Measurements from ENCODE around the gene KMT2B.
"Not testable (repeated sequence)": the region's sequence is repeated elsewhere in the genome, so short reads cannot be mapped to it uniquely, and the experiment has no call there.

KMT2B gene

DNA sequence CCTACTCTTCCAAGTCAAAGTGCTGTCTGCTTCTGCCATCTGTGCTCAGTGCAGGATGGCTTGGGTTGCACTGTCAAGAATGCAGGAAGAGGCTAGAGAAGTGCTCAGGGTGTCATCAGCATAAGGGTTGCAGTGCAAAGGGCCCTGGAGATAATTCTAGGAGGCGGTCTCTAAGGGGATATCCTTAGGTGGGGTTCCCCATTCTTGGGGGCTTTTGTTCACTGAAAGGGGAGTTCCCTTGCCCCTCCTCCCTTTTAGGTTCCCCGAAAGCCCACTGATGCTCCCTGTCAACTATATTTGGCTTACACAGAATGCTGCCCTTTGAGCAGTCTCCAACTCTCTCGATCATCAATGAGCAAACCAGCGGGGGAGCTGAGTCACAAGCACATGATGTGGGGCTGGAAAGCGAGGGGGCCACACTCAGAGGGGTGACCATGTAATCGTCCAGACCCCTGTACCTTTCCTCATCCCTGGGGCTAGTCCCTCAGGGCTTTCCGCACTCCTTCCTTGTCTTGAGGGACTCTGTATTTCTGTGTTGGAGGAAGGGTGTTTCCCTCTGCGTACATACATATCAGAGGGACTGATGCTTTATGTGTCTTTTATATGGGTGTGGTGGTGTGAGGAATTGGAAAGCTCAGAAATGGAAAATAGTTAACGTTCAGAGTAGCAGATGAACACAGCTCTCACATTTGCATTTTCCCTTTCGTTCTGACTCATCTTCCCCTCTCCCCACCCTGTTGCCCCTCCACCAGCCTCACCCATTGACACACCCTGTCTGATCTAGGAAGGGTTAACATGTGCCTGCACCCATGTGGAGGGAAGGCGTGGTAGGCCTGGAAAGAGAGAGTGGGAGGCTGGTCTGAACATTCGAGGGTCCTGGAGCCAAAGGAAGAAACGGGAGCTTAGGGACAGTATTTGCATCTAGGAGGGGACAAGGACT lies 6.7 kb upstream of the KMT2B start:
- DNase-seq (ENCODE audit: low read depth in 2 of 2): peak; percentile 58 to 61

GRCh38 chr19:35712567-35713505 lies 5.0 kb upstream of the KMT2B start:
- peak; percentile 81 to 82 for DNase-seq (ENCODE audit: low read depth in 2 of 2)

GRCh38 chr19:35713506-35713850 lies 4.3 kb upstream of the KMT2B start:
- no peak for DNase-seq (ENCODE audit: low read depth in 2 of 2)

- no peak for DNase-seq (ENCODE audit: low read depth in 2 of 2)
Observed at GRCh38 chr19:35713904-35714495, 3.8 kb upstream of the KMT2B start.

- no peak for DNase-seq (ENCODE audit: low read depth in 2 of 2)
Observed at GRCh38 chr19:35714601-35715354, 3.0 kb upstream of the KMT2B start.

DNA sequence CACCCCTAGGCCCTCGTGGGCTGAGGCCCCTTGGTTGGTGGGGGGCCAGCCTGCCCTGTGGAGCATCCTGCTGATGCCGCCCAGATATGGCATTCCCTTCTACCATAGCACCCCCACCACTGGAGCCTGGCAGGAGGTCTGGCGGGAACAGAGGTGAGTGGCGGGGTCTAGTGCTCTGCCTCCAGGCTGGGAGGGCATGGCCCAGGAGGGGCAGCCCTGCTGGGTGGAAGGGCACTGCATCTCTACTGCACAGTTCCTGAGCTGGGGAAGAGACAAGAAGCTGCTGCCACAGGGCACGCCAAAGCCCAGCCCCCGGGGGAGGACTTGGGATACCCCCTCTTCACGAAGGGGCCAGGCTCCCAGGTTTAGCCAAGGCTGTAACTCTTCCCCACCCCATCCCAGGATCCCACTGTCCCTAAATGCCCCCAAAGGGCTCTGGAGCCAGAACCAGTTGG lies 2.4 kb upstream of the KMT2B start:
- no peak for DNase-seq (ENCODE audit: low read depth in 2 of 2)

DNA sequence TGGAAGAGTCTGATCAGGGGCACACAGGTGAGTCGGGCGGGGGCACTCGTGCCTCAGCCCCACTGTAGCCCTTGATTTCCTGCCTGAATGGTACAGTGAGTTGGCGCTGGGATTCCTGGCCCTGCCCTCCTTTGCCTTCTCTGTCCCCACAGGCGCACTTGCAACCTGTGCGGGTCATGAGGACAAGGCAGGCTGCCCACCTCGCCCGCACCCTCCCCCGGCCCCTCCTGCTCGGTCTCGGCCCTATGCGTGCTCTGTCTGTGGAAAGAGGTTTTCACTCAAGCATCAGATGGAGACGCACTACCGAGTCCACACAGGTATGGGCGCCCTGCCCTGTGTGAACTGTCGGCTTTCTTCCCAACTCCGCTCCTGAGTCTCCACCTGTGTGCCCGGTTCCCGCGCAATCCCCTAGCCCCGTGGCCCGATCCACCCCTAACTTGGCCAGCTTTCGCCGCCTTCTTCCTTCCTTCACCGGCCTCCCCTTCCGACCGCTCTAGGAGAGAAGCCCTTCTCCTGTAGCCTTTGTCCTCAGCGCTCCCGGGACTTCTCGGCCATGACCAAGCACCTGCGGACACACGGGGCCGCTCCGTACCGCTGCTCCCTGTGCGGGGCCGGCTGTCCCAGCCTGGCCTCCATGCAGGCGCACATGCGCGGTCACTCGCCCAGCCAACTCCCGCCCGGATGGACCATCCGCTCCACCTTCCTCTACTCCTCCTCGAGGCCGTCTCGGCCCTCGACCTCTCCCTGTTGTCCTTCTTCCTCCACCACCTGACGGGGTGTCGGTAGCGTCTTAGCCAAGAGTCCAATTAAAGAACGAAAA lies 1.6 kb upstream of the KMT2B start:
- no peak for DNase-seq (ENCODE audit: low read depth in 2 of 2)

DNA sequence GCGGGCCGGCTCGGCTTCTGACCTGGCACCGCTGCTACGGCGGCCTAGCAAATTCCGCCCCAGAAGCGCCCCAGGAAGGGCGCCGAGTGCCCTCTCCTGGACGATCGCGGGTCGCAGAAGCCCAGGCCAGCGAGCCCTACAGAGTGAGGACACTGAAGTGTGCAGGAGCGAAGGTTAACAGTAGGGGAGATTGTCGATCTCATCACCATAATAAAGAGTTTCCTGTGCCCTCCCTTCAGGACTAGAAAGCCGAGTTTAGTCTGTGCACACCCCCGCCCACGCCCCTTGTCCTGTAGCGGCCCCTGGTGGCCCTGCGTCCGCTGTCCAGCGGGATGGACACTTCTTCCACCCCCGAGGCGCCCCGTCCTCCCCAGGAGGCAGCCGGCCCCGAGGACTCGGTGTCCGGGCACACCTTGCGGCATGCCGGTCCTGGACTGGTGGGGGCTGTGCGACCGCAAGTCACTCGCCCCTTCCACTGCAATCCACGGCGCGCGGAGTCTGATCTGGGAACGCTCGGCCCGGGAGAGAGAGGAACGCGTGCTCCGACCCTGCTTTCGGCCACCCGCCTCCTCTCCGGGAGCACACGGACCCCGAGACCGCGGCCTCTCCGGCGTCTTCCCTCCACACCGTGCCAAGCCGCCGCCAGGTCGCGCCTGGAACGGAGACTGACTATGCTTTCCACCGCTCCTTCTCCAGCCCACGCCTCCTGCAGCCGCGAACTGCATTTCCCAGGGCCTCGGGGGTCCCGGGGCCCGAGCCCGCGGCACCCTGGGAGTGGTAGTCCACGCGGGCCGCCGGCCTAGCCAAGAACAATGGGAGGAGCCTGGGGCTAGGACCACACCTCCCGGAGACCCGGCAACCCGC lies 770 bp upstream of the KMT2B start:
- peak; percentile 73 to 93 for DNase-seq (ENCODE audit: low read depth in 2 of 2)

DNA sequence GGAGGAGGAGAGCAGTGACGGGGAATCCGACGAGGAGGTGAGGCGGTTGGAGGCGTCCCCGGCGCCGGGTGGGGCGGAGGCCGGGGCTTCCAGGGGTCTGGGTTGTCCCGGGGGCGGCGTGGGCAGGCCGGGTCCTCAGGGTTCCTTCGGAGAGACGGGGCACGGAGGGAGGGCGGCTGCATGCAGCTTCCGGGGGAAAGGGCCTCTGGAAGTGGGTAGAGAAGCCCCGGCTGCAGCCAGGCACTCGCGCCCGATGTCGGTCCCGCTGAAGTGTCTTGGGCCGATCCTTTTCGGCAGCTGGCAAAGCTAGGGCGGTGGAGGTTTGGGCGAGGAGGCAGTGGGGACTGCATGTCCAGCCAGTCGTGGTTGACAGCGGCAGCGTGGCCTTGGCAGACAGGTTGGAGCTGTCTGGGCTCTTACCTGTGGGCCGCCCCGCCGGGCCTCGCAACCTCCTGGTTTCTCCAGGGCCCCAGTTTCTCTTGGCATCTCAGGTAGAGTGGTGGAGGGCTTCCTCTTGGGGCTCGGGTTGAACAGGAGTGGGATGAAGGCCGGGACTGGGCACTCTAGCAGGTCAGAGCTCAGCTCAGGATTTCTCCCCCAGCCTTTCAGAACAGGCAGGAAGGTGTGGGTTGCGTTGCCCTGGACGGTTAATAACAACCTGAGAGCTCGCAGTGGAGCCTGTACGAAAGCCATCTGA lies 690 bp downstream of the KMT2B start:
- peak; percentile 55 for DNase-seq (ENCODE audit: low read depth in 2 of 2)

GRCh38 chr19:35719402-35720162 lies 1.8 kb downstream of the KMT2B start:
- no peak for DNase-seq (ENCODE audit: low read depth in 2 of 2)

GRCh38 chr19:35720163-35720524 lies 2.3 kb downstream of the KMT2B start:
- no peak for DNase-seq (ENCODE audit: low read depth in 2 of 2)

DNA sequence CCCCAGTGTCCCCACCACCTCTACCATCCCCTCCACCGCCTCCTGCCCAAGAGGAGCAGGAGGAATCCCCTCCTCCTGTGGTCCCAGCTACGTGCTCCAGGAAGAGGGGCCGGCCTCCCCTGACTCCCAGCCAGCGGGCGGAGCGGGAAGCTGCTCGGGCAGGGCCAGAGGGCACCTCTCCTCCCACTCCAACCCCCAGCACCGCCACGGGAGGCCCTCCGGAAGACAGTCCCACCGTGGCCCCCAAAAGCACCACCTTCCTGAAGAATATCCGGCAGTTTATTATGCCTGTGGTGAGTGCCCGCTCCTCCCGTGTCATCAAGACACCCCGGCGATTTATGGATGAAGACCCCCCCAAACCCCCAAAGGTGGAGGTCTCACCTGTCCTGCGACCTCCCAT lies 2.8 kb downstream of the KMT2B start:
- DNase-seq (ENCODE audit: low read depth in 2 of 2): no peak

DNA sequence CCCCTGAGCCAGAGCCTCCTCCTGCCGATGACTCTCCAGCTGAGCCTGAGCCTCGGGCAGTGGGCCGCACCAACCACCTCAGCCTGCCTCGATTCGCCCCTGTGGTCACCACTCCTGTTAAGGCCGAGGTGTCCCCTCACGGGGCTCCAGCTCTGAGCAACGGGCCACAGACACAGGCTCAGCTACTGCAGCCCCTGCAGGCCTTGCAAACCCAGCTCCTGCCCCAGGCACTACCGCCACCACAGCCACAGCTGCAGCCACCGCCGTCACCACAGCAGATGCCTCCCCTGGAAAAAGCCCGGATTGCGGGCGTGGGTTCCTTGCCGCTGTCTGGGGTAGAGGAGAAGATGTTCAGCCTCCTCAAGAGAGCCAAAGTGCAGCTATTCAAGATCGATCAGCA lies 3.6 kb downstream of the KMT2B start:
- DNase-seq (ENCODE audit: low read depth in 2 of 2): no peak

DNA sequence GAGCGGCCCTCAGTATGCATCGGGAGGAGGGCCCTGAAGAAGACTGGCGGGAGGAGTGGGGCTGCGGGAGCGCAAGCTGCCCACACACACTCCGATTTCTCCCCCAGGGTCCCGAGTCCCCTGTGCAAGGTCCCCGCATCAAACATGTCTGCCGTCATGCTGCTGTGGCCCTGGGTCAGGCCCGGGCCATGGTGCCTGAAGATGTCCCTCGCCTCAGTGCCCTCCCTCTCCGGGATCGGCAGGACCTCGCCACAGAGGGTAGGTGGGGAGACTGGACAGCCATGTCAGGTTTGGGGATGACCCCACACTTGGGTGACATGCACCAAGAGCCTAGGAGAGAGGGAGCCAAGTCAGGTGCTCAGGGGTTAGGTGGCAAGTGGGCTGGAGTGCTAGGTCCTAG lies 4.7 kb downstream of the KMT2B start:
- DNase-seq (ENCODE audit: low read depth in 2 of 2): no peak

DNA sequence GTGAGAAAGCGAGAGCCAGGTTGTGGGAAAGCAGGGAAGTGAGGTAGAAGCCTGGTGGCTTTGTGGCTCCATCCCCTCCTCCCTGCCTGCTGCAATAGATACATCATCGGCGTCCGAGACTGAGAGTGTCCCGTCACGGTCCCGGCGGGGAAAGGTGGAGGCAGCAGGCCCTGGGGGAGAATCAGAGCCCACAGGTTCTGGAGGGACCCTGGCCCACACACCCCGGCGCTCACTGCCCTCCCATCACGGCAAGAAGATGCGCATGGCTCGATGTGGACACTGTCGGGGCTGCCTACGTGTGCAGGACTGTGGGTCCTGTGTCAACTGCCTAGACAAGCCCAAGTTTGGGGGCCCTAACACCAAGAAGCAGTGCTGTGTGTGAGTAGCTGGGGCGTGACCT lies 5.1 kb downstream of the KMT2B start:
- DNase-seq (ENCODE audit: low read depth in 2 of 2): no peak

DNA sequence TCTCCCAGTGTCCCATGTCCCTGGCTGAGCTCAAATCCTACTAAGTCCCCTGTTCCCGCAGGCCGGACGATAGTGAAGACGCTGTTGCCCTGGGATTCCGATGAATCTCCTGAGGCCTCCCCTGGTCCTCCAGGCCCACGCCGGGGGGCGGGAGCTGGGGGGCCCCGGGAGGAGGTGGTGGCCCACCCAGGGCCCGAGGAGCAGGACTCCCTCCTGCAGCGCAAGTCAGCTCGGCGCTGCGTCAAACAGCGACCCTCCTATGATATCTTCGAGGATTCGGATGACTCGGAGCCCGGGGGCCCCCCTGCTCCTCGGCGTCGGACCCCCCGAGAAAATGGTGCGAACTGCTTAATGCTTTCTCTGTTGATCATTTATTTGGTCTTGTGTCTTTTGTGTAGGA lies 5.9 kb downstream of the KMT2B start:
- no peak for DNase-seq (ENCODE audit: low read depth in 2 of 2)

DNA sequence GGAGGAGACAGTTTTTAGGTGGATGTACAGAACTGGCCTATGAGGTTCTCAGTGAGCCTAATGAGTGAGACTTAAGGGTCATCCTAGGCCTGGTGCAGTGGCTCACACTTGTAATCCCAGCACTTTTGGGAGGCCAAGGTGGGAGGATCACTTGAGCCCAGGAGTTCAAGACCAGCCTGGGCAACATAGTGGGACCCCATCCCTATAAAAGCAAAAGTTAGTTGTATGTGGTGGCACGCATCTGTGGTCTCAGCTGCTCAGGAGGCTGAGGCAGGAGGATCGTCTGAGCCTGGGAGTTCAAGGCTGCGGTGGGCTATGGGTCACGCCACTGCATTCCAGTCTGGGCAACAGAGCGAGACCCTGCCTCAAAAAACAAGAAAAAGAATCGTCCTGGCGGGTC lies 6.3 kb downstream of the KMT2B start:
- DNase-seq (ENCODE audit: low read depth in 2 of 2): not testable (repeated sequence)

DNA sequence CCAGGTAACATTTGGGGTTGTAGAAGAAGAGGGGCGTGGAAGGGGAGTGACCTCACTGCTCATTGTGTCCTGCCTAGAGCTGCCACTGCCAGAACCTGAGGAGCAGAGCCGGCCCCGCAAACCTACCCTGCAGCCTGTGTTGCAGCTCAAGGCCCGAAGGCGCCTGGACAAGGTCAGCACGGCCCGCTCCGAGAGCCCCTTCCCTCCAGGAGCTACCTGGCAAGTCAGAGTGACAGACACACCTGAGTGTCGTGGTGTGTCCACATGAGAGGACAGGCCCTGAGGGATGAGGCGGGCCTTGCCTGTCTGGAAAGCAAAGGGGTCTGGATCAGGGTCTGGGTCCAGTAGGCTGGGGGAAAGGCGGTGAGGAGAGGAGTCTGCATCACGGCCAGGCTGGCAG lies 6.8 kb downstream of the KMT2B start:
- DNase-seq (ENCODE audit: low read depth in 2 of 2): no peak
